ENCODE measurements around the gene ZNF524.

DNA sequence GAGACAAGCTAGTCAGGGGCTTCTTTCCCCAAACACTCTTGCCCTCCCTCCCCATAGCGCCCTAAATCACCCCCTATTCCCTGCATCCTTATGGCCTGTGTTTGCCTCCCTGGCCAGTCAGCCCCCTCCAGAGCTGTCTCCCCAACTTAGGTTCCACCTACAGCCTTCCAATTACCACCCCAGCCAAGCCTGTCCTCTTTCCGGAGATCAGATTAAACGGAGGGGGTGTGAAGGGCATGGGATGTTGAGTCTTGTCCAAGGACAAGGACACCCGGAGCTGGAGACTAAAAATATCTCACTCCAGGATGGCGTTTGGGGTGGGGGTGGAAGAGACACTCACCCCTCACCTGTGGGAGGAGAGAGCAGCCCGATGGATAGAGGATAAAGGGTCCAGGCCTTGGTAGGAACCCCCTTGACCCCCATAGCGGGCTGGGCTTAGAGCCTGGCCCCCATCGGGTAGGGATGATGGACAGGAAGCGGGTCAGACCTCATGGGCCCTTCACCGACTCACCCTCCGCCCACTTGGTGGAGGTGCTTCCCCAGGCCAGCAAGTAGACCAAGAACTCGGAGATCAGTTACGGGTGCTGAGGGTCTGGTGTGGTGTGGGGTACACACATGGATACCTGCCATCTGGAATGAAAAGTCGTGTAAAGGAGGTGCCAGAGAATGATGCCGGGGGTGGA is 11.4 kb downstream of the ZNF524 start:
- TF ChIP-seq, protein P1, sequence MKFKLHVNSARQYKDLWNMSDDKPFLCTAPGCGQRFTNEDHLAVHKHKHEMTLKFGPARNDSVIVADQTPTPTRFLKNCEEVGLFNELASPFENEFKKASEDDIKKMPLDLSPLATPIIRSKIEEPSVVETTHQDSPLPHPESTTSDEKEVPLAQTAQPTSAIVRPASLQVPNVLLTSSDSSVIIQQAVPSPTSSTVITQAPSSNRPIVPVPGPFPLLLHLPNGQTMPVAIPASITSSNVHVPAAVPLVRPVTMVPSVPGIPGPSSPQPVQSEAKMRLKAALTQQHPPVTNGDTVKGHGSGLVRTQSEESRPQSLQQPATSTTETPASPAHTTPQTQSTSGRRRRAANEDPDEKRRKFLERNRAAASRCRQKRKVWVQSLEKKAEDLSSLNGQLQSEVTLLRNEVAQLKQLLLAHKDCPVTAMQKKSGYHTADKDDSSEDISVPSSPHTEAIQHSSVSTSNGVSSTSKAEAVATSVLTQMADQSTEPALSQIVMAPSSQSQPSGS (CRISPR knock-in tag; IDR thresholded peaks at IDR 0.05; ENCODE audit: borderline replicate concordance, low read depth): no peak
- TF ChIP-seq, protein P2, sequence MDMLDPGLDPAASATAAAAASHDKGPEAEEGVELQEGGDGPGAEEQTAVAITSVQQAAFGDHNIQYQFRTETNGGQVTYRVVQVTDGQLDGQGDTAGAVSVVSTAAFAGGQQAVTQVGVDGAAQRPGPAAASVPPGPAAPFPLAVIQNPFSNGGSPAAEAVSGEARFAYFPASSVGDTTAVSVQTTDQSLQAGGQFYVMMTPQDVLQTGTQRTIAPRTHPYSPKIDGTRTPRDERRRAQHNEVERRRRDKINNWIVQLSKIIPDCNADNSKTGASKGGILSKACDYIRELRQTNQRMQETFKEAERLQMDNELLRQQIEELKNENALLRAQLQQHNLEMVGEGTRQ (CRISPR knock-in tag; IDR thresholded peaks at IDR 0.05): no peak
- TF ChIP-seq, protein P3, sequence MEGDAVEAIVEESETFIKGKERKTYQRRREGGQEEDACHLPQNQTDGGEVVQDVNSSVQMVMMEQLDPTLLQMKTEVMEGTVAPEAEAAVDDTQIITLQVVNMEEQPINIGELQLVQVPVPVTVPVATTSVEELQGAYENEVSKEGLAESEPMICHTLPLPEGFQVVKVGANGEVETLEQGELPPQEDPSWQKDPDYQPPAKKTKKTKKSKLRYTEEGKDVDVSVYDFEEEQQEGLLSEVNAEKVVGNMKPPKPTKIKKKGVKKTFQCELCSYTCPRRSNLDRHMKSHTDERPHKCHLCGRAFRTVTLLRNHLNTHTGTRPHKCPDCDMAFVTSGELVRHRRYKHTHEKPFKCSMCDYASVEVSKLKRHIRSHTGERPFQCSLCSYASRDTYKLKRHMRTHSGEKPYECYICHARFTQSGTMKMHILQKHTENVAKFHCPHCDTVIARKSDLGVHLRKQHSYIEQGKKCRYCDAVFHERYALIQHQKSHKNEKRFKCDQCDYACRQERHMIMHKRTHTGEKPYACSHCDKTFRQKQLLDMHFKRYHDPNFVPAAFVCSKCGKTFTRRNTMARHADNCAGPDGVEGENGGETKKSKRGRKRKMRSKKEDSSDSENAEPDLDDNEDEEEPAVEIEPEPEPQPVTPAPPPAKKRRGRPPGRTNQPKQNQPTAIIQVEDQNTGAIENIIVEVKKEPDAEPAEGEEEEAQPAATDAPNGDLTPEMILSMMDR (IDR thresholded peaks at IDR 0.05): no peak
- TF ChIP-seq, protein P4, sequence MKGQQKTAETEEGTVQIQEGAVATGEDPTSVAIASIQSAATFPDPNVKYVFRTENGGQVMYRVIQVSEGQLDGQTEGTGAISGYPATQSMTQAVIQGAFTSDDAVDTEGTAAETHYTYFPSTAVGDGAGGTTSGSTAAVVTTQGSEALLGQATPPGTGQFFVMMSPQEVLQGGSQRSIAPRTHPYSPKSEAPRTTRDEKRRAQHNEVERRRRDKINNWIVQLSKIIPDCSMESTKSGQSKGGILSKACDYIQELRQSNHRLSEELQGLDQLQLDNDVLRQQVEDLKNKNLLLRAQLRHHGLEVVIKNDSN (CRISPR knock-in tag; IDR thresholded peaks at IDR 0.05): no peak
- TF ChIP-seq, protein P5, sequence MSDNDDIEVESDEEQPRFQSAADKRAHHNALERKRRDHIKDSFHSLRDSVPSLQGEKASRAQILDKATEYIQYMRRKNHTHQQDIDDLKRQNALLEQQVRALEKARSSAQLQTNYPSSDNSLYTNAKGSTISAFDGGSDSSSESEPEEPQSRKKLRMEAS (CRISPR knock-in tag; IDR thresholded peaks at IDR 0.05): no peak
- TF ChIP-seq, protein P6, sequence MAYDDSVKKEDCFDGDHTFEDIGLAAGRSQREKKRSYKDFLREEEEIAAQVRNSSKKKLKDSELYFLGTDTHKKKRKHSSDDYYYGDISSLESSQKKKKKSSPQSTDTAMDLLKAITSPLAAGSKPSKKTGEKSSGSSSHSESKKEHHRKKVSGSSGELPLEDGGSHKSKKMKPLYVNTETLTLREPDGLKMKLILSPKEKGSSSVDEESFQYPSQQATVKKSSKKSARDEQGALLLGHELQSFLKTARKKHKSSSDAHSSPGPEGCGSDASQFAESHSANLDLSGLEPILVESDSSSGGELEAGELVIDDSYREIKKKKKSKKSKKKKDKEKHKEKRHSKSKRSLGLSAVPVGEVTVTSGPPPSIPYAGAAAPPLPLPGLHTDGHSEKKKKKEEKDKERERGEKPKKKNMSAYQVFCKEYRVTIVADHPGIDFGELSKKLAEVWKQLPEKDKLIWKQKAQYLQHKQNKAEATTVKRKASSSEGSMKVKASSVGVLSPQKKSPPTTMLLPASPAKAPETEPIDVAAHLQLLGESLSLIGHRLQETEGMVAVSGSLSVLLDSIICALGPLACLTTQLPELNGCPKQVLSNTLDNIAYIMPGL (CRISPR knock-in tag; IDR thresholded peaks at IDR 0.05): no peak
- TF ChIP-seq ZNF396 (CRISPR knock-in tag; IDR thresholded peaks at IDR 0.05; ENCODE audit: borderline replicate concordance) (no peak), FOXJ3 (CRISPR knock-in tag; IDR thresholded peaks at IDR 0.05; ENCODE audit: borderline replicate concordance) (no peak), CBFB (CRISPR knock-in tag; IDR thresholded peaks at IDR 0.05; ENCODE audit: low read depth) (no peak), SMAD3 (CRISPR knock-in tag; IDR thresholded peaks at IDR 0.05; ENCODE audit: borderline replicate concordance) (no peak), ETV6 (CRISPR knock-in tag; IDR thresholded peaks at IDR 0.05) (no peak), OVOL2 (CRISPR knock-in tag; IDR thresholded peaks at IDR 0.05; ENCODE audit: borderline replicate concordance) (no peak)
- TF ChIP-seq, protein P7, sequence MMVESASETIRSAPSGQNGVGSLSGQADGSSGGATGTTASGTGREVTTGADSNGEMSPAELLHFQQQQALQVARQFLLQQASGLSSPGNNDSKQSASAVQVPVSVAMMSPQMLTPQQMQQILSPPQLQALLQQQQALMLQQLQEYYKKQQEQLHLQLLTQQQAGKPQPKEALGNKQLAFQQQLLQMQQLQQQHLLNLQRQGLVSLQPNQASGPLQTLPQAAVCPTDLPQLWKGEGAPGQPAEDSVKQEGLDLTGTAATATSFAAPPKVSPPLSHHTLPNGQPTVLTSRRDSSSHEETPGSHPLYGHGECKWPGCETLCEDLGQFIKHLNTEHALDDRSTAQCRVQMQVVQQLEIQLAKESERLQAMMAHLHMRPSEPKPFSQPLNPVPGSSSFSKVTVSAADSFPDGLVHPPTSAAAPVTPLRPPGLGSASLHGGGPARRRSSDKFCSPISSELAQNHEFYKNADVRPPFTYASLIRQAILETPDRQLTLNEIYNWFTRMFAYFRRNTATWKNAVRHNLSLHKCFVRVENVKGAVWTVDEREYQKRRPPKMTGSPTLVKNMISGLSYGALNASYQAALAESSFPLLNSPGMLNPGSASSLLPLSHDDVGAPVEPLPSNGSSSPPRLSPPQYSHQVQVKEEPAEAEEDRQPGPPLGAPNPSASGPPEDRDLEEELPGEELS (CRISPR knock-in tag; IDR thresholded peaks at IDR 0.05): no peak

All from WTC11 (cell line).